ENCODE measurements around the gene TOR1AIP1.
A peak's percentile ranks its signal among the peaks of the same experiment; 100 is the strongest.

TOR1AIP1 gene

GRCh38 chr1:179881642-179882252 is 338 bp upstream of the TOR1AIP1 start:
- peak; percentile 94 for DNase-seq (ENCODE audit: low read depth)

- DNase-seq (ENCODE audit: low read depth): peak; percentile 24
These were observed 1.1 kb downstream of the TOR1AIP1 start for GRCh38 chr1:179883040-179883744.

GRCh38 chr1:179883745-179884138 is 1.7 kb downstream of the TOR1AIP1 start:
- DNase-seq (ENCODE audit: low read depth): no peak

- DNase-seq (ENCODE audit: low read depth): no peak
These were observed 6.0 kb downstream of the TOR1AIP1 start for GRCh38 chr1:179888071-179888470.

GRCh38 chr1:179889589-179889988 is 7.5 kb downstream of the TOR1AIP1 start:
- DNase-seq (ENCODE audit: low read depth): no peak

GRCh38 chr1:179910934-179911333 is 28.8 kb downstream of the TOR1AIP1 start:
- DNase-seq (ENCODE audit: low read depth): peak; percentile 12

- DNase-seq (ENCODE audit: low read depth): no peak
These were observed 29.7 kb downstream of the TOR1AIP1 start for GRCh38 chr1:179911812-179912211.

- no peak for DNase-seq (ENCODE audit: low read depth)
These were observed 35.7 kb downstream of the TOR1AIP1 start for GRCh38 chr1:179917601-179918429.

- DNase-seq (ENCODE audit: low read depth): no peak
These were observed 39.4 kb downstream of the TOR1AIP1 start for GRCh38 chr1:179921472-179921871.

GRCh38 chr1:179921981-179922872 is 40.1 kb downstream of the TOR1AIP1 start:
- DNase-seq (ENCODE audit: low read depth): no peak

- DNase-seq (ENCODE audit: low read depth): no peak
These were observed 40.9 kb downstream of the TOR1AIP1 start for GRCh38 chr1:179923029-179923428.

GRCh38 chr1:179924268-179924667 is 42.2 kb downstream of the TOR1AIP1 start:
- DNase-seq (ENCODE audit: low read depth): no peak

- no peak for DNase-seq (ENCODE audit: low read depth)
These were observed 43.2 kb downstream of the TOR1AIP1 start for GRCh38 chr1:179925302-179925701.

- peak; percentile 80 for DNase-seq (ENCODE audit: low read depth)
These were observed 44.1 kb downstream of the TOR1AIP1 start for GRCh38 chr1:179925922-179926849.

GRCh38 chr1:179926850-179927205 is 44.7 kb downstream of the TOR1AIP1 start:
- DNase-seq (ENCODE audit: low read depth): no peak

- DNase-seq (ENCODE audit: low read depth): no peak
These were observed 48.1 kb downstream of the TOR1AIP1 start for GRCh38 chr1:179929955-179930798.

GRCh38 chr1:179930867-179931266 is 48.8 kb downstream of the TOR1AIP1 start:
- DNase-seq (ENCODE audit: low read depth): peak; percentile 31

GRCh38 chr1:179933219-179933618 is 51.1 kb downstream of the TOR1AIP1 start:
- no peak for DNase-seq (ENCODE audit: low read depth)

- DNase-seq (ENCODE audit: low read depth): no peak
These were observed 53.9 kb downstream of the TOR1AIP1 start for GRCh38 chr1:179935909-179936496.
